PFSK-1 (cell line): ENCODE results near the gene MAN2B2.

ENCODE experiments used
- POLR2AphosphoS5 ChIP-seq: IDR thresholded peaks from 2 replicates; pipeline ENCODE4 v1.6.1; 2012; ENCODE audit warnings: low read depth, mild to moderate bottlenecking, control low read depth, low read length, moderate library complexity
- REST ChIP-seq, 2 experiments: IDR thresholded peaks; 2 replicates each; pipeline versions ENCODE4 v1.6.1 to v1.8.0; 2011 to 2012; ENCODE audit warnings: low read depth in 2 of 2, low read length in 2 of 2, control low read depth in 1 of 2, inconsistent platforms in 1 of 2, mild to moderate bottlenecking in 1 of 2, moderate library complexity in 1 of 2; ENCODE audit not compliant: insufficient read depth in 1 of 2

- TF ChIP-seq POLR2AphosphoS5 (no peak), REST (IDR thresholded peaks at IDR 0.05; ENCODE audit: insufficient read depth in 1 of 2, low read depth in 2 of 2, low read length in 2 of 2) (no peak)
Observed at GRCh38 chr4:6649216-6649615, 74.2 kb downstream of the MAN2B2 start.
